Renal pelvis (tissue), 12 donors: ENCODE results near the gene SCOC. TPM values are rescaled to one million over a fixed set of nuclear protein-coding genes. Genes with fewer than 3 reads are reported as not detected.
A peak's percentile ranks its signal among the peaks of the same experiment; 100 is the strongest.

Source experiments
- DNase-seq: peaks from one replicate; pipeline ENCODE4 v3.0.0-alpha.2; 2013
- long read RNA-seq, 16 experiments: transcript quantifications; one replicate each; lab custom pipeline, GENCODE V29; 2026
- polyA plus RNA-seq, 3 donors: library from polyadenylated mRNA; unstranded; fragments of 120-200 nt; gene quantifications; one replicate each; pipeline ENCODE4 v1.2.1, GENCODE V29; 2013; ENCODE audit not compliant: insufficient read length in 3 of 3

Gene SCOC
- 100 to 1,000 TPM; 123 to 132 (median 127) TPM for polyA plus RNA-seq
- long read RNA-seq, donor 1, transcript SCOC-203 (4 exons, 1,999 nt) = minor isoform, 12 of 70 reads
- long read RNA-seq, donor 1, transcript SCOC-211 (4 exons, 1,959 nt) = major isoform, 39 of 70 reads
- long read RNA-seq, donor 1, partial matches to known transcripts = 8 of 70 reads
- long read RNA-seq, donor 1, other reads (novel, unspliced or antisense) = 8 of 70 reads
- long read RNA-seq, donor 2, transcript SCOC-211 (4 exons, 1,959 nt) = major isoform, 38 of 64 reads
- long read RNA-seq, donor 2, transcript SCOC-203 (4 exons, 1,999 nt) = minor isoform, 25 of 64 reads
- long read RNA-seq, donor 2, partial matches to known transcripts = 0 of 64 reads
- long read RNA-seq, donor 2, other reads (novel, unspliced or antisense) = 0 of 64 reads
- long read RNA-seq, donor 3, transcript SCOC-203 (4 exons, 1,999 nt) = minor isoform, 18 of 56 reads
- long read RNA-seq, donor 3, transcript SCOC-211 (4 exons, 1,959 nt) = major isoform, 38 of 56 reads
- long read RNA-seq, donor 3, partial matches to known transcripts = 0 of 56 reads
- long read RNA-seq, donor 3, other reads (novel, unspliced or antisense) = 0 of 56 reads
- long read RNA-seq, donor 4, transcript SCOC-211 (4 exons, 1,959 nt) = major isoform, 42 of 109 reads
- long read RNA-seq, donor 4, transcript SCOC-203 (4 exons, 1,999 nt) = minor isoform, 21 of 109 reads
- long read RNA-seq, donor 4, partial matches to known transcripts = 43 of 109 reads
- long read RNA-seq, donor 4, other reads (novel, unspliced or antisense) = 0 of 109 reads
- long read RNA-seq, donor 5, transcript SCOC-203 (4 exons, 1,999 nt) = minor isoform, 14 of 41 reads
- long read RNA-seq, donor 5, transcript SCOC-211 (4 exons, 1,959 nt) = major isoform, 26 of 41 reads
- long read RNA-seq, donor 5, partial matches to known transcripts = 0 of 41 reads
- long read RNA-seq, donor 5, other reads (novel, unspliced or antisense) = 0 of 41 reads
- long read RNA-seq, donor 6, transcript SCOC-211 (4 exons, 1,959 nt) = major isoform, 45 of 76 reads
- long read RNA-seq, donor 6, transcript SCOC-203 (4 exons, 1,999 nt) = minor isoform, 21 of 76 reads
- long read RNA-seq, donor 6, partial matches to known transcripts = 5 of 76 reads
- long read RNA-seq, donor 6, other reads (novel, unspliced or antisense) = 0 of 76 reads
- long read RNA-seq, donor 7, transcript SCOC-203 (4 exons, 1,999 nt) = minor isoform, 29 of 94 reads
- long read RNA-seq, donor 7, transcript SCOC-211 (4 exons, 1,959 nt) = major isoform, 52 of 94 reads
- long read RNA-seq, donor 7, transcript SCOC-207 (3 exons, 1,838 nt) = minor isoform, 7 of 94 reads
- long read RNA-seq, donor 7, partial matches to known transcripts = 6 of 94 reads
- long read RNA-seq, donor 7, other reads (novel, unspliced or antisense) = 0 of 94 reads
- long read RNA-seq, donor 8, transcript SCOC-211 (4 exons, 1,959 nt) = major isoform, 25 of 25 reads
- long read RNA-seq, donor 8, partial matches to known transcripts = 0 of 25 reads
- long read RNA-seq, donor 8, other reads (novel, unspliced or antisense) = 0 of 25 reads
- long read RNA-seq, donor 9, transcript SCOC-211 (4 exons, 1,959 nt) = major isoform, 53 of 118 reads
- long read RNA-seq, donor 9, transcript SCOC-203 (4 exons, 1,999 nt) = minor isoform, 22 of 118 reads
- long read RNA-seq, donor 9, partial matches to known transcripts = 43 of 118 reads
- long read RNA-seq, donor 9, other reads (novel, unspliced or antisense) = 0 of 118 reads
- long read RNA-seq, donor 10, transcript SCOC-211 (4 exons, 1,959 nt) = major isoform, 34 of 49 reads
- long read RNA-seq, donor 10, transcript SCOC-203 (4 exons, 1,999 nt) = minor isoform, 12 of 49 reads
- long read RNA-seq, donor 10, partial matches to known transcripts = 0 of 49 reads
- long read RNA-seq, donor 10, other reads (novel, unspliced or antisense) = 0 of 49 reads
- long read RNA-seq, donor 11, transcript SCOC-211 (4 exons, 1,959 nt) = major isoform, 29 of 43 reads
- long read RNA-seq, donor 11, transcript SCOC-203 (4 exons, 1,999 nt) = minor isoform, 14 of 43 reads
- long read RNA-seq, donor 11, partial matches to known transcripts = 0 of 43 reads
- long read RNA-seq, donor 11, other reads (novel, unspliced or antisense) = 0 of 43 reads
- long read RNA-seq, donor 12, transcript SCOC-211 (4 exons, 1,959 nt) = major isoform, 61 of 92 reads
- long read RNA-seq, donor 12, transcript SCOC-203 (4 exons, 1,999 nt) = minor isoform, 22 of 92 reads
- long read RNA-seq, donor 12, partial matches to known transcripts = 5 of 92 reads
- long read RNA-seq, donor 12, other reads (novel, unspliced or antisense) = 0 of 92 reads
- long read RNA-seq, donor 13, transcript SCOC-211 (4 exons, 1,959 nt) = major isoform, 20 of 33 reads
- long read RNA-seq, donor 13, transcript SCOC-203 (4 exons, 1,999 nt) = minor isoform, 7 of 33 reads
- long read RNA-seq, donor 13, partial matches to known transcripts = 5 of 33 reads
- long read RNA-seq, donor 13, other reads (novel, unspliced or antisense) = 0 of 33 reads
- long read RNA-seq, donor 14, transcript SCOC-211 (4 exons, 1,959 nt) = major isoform, 53 of 147 reads
- long read RNA-seq, donor 14, transcript SCOC-203 (4 exons, 1,999 nt) = minor isoform, 31 of 147 reads
- long read RNA-seq, donor 14, partial matches to known transcripts = 58 of 147 reads
- long read RNA-seq, donor 14, other reads (novel, unspliced or antisense) = 5 of 147 reads
- long read RNA-seq, donor 15, transcript SCOC-211 (4 exons, 1,959 nt) = major isoform, 60 of 82 reads
- long read RNA-seq, donor 15, transcript SCOC-203 (4 exons, 1,999 nt) = minor isoform, 12 of 82 reads
- long read RNA-seq, donor 15, partial matches to known transcripts = 6 of 82 reads
- long read RNA-seq, donor 15, other reads (novel, unspliced or antisense) = 0 of 82 reads
- long read RNA-seq, donor 16, transcript SCOC-211 (4 exons, 1,959 nt) = major isoform, 45 of 91 reads
- long read RNA-seq, donor 16, transcript SCOC-203 (4 exons, 1,999 nt) = minor isoform, 23 of 91 reads
- long read RNA-seq, donor 16, partial matches to known transcripts = 15 of 91 reads
- long read RNA-seq, donor 16, other reads (novel, unspliced or antisense) = 6 of 91 reads

DNA sequence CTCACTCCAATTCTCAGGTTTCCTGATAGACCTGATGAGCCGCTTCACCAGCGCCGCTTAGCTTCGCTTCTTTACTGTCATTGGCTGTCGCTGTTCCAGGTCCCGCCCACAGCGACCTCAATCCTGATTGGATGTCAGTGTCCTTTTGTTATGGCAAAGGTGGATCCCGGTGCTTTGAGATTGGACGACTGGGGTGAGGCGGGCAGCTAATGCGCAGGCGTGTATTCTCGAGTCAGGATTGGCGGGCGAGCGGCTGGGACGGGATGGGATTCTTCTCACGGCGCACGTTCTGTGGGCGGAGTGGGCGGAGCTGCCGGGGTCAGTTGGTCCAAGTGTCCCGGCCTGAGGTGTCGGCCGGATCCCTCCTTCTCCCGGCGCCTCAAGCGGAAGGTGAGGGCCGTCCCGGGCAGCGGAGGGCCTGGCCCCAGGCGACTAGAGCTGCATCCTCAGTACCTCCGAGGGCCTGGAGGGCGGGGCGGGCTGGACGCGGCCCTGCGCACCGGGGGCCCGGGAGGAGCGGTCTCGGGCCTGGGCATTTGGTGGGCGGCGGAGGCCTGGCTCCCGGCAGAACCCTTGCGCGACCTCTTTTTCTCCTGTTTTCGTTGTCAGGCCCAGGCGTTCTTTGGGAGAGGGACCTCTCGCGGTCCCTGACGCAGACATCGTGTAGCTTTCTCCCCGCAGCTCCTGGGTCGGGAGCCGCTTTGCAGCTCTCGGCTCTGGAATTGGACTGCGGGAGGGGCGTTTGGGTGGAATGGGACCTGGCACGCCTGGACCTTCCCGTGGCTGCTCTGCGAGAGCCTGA, at the start of gene SCOC:
TSS of gene SCOC (plus strand) at position 319 of the 802 bp plus-strand sequence. CDS start 5,525 bp downstream, outside the sequence.
- DNase-seq = peak; percentile 99

DNA sequence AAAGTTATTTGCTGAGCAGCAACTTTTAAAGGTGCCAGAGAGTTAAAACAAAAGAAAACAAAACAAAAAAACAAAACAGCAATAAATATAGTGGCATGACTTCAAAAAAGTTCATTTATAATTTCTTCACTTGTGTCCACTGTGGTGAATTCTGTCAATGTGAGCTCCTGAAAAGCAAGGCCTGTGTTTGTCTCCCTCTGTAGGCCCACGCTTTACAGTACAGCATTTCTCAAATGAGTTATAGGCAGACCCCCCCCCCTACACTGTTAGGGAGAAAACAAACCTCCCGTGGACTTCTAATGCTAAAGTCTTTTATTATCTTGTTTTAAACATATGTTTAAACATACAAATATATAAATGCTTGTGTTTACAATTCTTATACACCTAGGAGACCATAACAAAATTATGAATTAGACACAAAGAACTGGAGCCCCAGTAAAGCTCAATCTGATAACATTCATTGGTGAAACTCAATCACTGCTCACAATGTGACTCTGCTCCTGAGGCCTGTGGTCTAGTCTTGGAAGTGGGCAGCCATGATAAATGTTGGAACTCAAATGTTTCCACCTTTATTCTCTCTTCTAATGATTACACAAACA, 47.0 kb upstream of the SCOC start:
- DNase-seq = peak; percentile 46

- peak; percentile 37 for DNase-seq
Observed at GRCh38 chr4:140330311-140330900, 43.0 kb upstream of the SCOC start.

DNA sequence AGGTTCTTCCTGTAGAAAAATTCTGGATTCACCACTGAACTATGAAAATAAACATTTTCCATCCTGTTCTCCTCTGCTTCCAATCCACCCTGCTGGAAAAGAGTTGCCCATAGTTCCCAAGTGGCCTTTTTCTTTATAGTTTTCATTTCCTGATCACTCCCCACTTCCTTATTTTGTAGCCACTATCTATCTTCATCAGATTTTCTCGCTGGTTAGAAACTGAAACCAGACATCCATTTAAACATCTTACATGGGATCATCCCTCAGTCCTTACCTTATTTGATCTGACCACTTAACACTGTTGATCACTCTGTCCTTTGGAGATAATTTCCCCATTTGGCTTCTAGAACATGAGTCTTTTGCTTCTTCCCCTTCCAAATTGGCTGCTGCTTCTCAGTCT, 42.2 kb upstream of the SCOC start:
- no peak for DNase-seq

DNA sequence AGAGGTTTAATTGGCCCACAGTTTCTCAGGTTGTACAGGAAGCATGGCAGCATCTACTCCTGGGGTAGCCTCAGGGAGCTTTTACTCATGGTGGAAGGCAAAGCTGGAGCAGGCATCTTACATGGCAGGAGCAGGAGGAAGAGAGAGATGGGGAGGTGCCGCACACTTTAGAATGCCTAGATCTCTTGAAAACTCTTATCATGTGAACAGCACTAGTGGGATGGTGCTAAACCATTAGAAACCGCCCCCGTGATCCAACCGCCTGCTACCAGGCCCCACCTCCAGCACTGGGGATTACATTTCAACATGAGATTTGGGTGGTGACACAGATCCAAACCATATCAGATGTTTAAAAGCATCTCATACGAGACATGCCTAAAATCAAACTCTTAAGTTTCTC, 41.6 kb upstream of the SCOC start:
- no peak for DNase-seq

- DNase-seq = no peak
Observed at GRCh38 chr4:140332734-140333133, 40.7 kb upstream of the SCOC start.

- no peak for DNase-seq
Observed at GRCh38 chr4:140333523-140333922, 39.9 kb upstream of the SCOC start.

- no peak for DNase-seq
Observed at GRCh38 chr4:140335076-140335475, 38.4 kb upstream of the SCOC start.

DNA sequence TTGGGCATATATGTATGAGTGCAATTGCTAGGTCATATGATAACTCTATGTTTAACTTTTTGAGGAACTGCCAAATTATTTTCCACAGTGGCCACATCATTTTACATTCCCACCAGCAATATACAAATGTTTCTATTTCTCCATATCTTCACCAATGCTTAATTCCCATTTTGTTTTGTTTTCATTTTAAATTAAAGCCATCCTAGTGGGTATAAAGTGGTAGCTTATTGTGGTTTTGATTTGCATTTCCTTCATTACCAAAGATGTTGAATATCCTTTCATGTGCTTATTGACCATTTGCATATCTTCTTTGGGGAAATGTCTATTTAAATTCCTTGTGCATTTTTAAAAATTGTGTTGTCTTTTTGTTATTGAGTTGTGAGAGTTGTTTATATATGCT, 36.7 kb upstream of the SCOC start:
- DNase-seq = no peak

DNA sequence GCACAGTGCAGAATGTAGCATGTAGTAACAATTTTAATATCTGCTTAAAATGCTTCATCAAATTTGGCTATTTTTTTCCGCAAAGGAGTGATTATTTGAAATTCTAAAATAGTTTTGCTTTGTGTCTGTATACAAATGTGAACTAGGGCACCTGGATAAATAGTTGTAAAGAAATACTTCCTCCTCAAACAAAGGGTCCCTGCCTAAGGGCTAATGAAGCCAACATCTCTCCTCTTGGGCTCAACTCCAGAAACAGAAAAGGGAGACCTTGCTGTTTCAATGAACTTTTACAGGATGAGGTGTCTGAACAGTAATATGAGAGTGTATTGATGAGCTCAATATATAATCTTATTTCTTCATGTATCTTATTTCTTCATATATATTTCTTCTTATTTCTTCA, 30.8 kb upstream of the SCOC start:
- no peak for DNase-seq

GRCh38 chr4:140343303-140343702, 30.1 kb upstream of the SCOC start:
- peak; percentile 84 for DNase-seq

DNA sequence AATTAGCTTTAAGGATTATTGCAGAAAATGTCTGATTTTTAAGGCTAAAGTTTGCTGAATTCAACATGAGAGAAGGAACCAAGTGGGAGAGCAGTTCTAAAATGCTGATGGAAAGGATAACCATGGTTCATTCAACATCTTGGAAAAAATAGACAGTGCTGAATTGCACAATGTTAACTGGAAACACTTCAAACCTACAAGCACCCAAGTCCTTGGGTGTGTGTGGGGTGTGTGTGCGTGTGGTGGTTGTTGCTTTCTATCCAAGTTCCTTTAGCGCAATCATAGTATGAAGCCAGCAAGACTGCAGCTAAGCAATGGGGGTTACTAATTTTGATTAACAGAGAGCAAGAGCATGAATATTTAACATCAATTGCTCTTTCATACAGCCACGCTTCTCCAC, 29.3 kb upstream of the SCOC start:
- no peak for DNase-seq

- no peak for DNase-seq
Observed at GRCh38 chr4:140344621-140345020, 28.8 kb upstream of the SCOC start.

DNA sequence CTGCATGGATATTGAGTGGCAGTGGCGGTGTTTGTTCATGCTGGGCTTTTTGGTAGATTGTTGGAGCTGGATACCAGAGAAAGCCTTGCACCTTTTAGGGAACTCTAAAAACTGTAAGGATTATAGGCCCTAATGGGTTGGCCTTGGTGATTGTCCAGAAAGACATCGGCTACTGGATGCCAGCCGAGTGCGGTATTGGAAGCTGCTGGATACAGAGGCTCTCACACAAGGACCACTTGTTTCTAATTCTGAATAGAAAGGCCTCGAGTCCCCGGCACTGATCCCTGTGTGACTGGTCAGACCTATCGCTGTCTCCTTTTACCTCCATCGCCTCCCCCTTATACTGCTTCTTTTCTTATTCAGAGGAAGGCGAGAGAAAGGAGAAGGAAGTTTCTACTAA, 27.3 kb upstream of the SCOC start:
- DNase-seq = no peak

GRCh38 chr4:140349816-140350215, 23.6 kb upstream of the SCOC start:
- no peak for DNase-seq
